ENCODE results near the gene PIK3C2G.

PIK3C2G gene

GRCh38 chr12:18578191-18578590, 316.9 kb downstream of the PIK3C2G start:
- no peak for DNase-seq

DNA sequence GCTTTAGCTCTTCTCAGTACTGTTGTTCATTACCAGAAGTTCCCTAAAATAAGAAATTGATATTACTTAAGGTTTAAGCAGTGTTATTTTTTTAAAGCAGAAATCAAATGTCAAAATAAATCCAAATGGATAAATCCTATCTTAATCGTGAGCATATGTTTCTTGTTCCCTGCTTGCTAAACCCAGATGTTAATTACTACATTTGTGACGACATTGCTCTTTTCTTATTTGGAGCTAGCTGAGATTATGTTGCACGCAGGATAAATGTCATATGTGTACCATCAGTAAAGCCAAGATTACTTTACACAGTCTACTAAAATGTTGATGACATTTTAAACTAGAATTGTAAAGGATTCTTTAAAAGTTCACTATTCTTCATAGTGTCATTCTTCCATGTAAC, 319.0 kb downstream of the PIK3C2G start:
- no peak for DNase-seq

DNA sequence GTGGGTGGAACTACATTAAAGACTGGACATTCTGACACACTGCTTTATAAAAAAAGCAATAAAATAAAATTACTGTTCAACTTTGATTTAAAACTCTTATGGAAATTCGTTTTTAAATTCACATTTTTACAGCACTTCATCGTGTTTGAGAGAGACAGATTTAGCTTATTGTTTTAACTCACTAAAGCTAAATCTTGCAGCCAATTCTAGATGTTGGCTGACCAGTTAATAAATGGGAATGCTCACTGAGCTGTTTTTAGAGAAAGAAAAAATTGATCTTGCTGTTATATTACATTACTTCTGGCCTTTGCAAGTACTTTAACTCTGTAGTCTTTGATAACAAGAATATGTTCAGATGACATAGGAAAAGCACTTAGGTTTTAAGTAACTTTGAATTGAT, 319.4 kb downstream of the PIK3C2G start:
- no peak for DNase-seq

DNA sequence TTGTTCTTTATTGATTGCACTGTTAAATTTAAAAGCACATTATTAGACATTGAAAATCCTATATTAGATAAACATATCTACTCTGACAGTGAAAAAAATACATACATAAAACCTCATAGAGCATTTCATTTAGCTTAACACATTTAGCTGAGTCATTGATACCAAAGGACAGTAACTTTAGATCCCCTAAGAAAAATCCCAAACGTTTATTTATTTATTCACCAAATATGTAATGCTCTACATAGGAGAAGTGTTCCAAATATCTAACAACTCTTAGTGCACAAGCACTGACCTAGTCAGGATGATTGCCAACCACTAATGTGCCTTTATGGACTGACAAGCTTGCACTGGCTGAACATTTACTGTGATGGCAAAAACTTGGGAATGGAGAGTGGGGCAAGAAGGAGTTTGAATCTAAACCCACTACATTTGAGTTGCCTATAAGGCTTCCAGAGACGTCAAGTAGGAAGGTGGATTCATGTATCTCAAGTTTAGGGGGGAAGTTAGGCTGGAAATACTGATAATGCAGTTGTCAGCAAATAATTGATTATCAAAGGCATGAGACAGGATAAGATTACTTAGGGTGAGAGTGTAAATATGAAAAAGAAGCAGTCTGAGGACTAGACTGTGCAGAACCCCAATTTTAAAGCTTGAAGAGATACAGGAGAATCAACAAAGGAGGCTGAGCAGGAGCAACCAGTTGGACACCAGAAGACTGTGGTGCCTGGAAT, 320.1 kb downstream of the PIK3C2G start:
- no peak for DNase-seq

DNA sequence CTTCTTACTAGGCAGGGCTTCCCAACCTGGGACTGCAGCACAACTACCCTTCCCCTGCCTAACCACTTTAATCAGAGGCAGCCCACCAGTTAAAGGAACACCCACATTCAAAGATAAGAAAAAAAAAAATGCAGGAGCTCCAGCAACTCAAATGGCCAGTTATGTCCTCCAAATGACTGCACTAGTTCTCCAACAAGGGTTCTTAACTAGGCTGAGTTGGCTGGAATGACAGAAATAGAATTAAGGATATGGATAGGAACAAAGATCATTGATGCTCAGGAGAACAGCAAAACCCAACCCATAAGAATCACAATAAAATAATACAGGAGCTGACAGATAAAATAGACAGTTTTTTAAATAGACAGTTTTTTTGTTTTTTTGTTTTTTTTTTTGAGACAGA, 322.3 kb downstream of the PIK3C2G start:
- DNase-seq, result no peak

DNA sequence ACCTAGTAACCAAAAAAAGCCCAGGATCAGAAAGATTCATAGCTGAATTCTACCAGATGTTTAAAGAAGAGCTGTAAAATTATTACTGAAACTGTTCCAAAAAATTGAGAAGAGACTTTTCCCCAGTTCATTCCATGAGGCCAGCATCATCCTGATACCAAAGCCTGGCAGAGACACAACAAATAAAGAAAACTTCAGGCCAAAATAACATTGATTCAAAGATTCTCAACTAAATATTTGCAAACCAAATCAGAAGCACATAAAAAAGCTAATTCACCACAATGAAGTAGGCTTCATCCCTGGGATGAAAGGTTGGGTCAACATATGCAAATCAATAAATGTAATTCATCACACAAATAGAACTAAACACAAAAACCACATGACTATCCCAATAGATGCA, 325.3 kb downstream of the PIK3C2G start:
- no peak for DNase-seq

- DNase-seq, result no peak
These were observed 328.0 kb downstream of the PIK3C2G start for GRCh38 chr12:18589316-18589715.

- DNase-seq, result no peak
These were observed 330.2 kb downstream of the PIK3C2G start for GRCh38 chr12:18591473-18591872.

- DNase-seq, result no peak
These were observed 334.1 kb downstream of the PIK3C2G start for GRCh38 chr12:18595412-18595811.

GRCh38 chr12:18601962-18602361, 340.6 kb downstream of the PIK3C2G start:
- no peak for DNase-seq

DNA sequence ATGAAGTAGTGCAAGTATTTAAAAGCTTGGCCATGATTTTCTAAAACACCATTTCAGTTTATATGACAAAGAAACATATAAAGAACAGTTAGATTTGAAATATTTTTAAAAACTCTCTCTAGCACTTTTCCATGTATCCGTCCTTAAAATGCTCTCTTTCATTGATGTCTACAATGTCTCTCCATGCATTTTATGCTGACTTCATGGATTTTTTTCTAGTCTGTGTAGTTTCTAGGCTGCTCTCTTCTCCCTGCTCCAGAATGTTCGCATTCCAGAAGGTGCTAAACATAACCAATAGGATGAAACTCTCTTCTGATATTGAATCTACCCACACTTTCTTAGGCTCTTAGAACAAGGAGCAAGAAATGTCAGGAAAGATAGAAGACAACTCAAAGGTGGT, 351.7 kb downstream of the PIK3C2G start:
- DNase-seq, result no peak

GRCh38 chr12:18620986-18621385, 359.7 kb downstream of the PIK3C2G start:
- no peak for DNase-seq

DNA sequence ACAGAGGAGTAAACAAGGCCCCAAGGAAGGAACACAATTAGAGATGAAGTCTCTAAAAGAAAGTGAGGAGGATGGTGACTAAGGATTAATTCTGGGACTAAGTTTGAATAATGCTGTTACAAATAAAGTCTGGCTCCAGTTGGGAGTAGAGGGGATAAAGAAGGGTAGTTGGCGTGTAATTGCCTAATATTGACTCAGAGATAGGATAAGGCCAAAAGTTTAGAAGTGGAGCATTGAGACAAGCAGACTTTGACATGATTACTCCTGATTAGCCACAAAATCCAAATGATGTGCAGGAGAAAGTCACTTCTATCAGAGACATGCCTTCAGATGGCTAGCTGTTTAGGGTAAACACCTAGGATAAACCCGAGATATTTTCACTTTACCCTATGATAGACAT, 368.1 kb downstream of the PIK3C2G start:
- no peak for DNase-seq

DNA sequence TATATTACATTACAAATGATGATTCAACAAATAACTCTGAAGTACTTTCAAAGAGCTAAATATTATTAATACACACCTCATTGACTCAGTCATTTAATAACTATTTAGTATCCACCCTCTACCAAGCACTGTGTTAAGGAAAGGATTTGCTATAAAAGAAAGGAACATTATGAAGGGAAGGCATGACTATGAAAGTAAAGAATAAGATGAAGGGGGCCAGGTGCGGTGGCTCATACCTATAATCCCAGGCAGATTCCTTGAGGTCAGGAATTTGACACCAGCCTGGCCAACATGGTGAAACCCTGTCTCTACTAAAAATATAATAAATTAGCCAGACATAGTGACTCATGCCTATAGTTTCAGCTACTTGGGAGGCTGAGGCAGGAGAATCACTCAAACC, 368.6 kb downstream of the PIK3C2G start:
- no peak for DNase-seq

DNA sequence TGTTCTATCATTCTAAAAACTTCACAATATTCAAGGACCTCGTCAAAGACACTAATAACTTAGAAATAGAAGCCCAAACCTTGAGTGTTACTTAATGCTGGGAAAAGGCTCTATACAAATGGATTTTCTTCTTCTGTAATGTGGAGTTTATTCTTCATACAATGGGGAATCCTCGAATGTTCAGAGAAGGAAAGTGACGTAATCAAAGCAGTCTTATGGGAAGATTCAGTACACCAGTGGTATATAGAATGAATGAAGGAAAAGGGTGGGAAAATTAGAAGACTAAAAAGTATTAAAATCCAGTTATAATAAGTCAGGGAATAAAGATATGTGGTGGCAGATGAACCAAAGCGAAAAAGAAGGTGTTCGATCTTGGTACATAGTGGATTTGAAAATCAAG, 370.0 kb downstream of the PIK3C2G start:
- no peak for DNase-seq

DNA sequence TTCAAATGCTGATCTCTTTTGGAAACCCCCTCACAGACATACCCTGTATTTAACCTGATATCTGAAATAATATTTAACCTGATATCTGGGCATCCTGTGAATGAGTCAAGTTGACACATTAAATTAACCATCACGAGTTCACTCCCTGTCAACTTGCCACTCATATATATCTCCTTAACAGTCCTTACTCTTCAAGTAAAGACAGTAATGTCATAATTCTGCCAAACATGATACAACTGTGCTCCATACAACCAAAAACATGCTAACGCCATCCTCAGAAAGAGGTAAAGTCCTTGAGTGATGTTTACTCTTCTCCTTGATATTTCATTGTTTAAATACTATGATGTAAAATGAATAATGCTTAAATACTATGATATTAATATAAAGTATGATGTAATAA, 371.5 kb downstream of the PIK3C2G start:
- no peak for DNase-seq

GRCh38 chr12:18634382-18634781, 373.1 kb downstream of the PIK3C2G start:
- DNase-seq, result no peak

- no peak for DNase-seq
These were observed 379.1 kb downstream of the PIK3C2G start for GRCh38 chr12:18640321-18640955.

- DNase-seq, result no peak
These were observed 382.4 kb downstream of the PIK3C2G start for GRCh38 chr12:18643681-18644080.

GRCh38 chr12:18644564-18644963, 383.2 kb downstream of the PIK3C2G start:
- DNase-seq, result no peak

DNA sequence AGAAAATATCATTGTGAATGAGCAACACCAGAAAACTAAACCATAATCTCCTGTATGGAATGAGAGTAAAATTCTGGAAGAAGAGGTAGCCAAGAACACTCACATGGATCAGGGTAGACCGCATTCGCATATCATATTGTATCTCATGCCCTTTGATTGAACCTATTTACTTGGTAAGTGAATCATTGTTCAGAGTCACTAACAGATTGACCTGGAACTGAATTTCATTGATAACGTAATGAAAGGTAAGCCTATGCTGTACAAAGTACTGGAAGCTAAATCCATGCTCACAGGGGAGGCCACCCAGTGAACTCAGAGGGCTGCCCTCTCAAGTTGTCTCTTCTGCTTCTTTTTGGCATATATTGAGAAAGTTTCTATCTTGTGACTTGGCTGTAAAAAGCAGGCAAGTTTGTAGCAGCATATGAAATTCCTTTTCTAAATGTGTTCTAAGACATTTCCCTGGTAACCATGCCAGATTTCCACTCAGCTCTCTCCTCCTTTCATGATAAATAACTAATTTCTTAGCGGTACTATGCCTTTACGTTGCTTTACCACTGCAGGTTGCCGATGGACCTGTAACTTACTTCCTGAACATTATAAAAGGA, 385.1 kb downstream of the PIK3C2G start:
- no peak for DNase-seq

DNA sequence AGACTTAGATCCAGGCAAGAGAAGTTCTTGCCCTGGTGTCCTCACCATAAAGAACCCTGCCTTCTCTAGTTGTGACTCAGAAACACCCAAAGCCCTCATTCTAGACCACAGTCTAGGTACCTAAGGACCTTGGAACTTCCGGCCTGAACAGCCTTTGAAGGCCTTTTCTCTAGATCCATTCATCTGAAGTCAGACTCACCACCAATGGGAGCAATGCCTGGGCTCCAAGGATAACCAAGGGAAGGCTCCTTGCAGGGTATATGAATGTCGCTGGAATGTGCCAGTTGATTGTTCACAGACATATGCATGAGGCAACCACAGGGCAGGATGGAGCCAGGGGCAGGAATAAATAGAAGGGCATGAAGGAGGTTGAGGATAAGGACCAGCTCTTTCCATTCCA, 390.2 kb downstream of the PIK3C2G start:
- DNase-seq, result no peak

DNA sequence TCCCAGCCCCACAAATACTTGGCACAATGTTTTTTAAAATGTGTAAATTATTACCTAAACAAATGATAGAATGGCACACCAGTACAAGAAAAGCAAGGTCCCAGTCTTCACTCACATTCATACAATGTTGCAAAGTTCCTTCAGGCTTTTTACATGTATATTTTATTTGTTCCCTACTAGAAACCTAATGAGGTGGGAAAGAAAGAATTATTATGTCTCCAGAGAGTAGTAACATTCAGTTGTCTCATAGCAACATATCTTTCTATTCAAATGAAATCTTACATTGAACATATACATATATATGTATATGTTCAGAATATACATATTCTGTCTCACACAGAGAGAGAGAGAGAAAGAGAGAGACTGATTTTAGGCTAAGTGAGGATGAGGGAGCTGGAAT, 391.3 kb downstream of the PIK3C2G start:
- DNase-seq, result no peak

- DNase-seq, result no peak
These were observed 392.1 kb downstream of the PIK3C2G start for GRCh38 chr12:18653465-18653864.

GRCh38 chr12:18655351-18655750, 394.0 kb downstream of the PIK3C2G start:
- DNase-seq, result no peak

All from NCI-H69 (cell line).